Gastroesophageal sphincter (tissue), 3 donors: Measurements from ENCODE around the gene RNF4.

ENCODE experiments used
- EP300 ChIP-seq: sonication (generic); formaldehyde crosslinking; IDR thresholded peaks from one replicate; pipeline ENCODE4 v1.6.1; 2017; ENCODE audit warnings: antibody characterized with exemption, mild to moderate bottlenecking
- TF ChIP-seq, protein P1 (sequence below), 4 experiments: fragments of 200-600 bp in 2 of 4; fragments of 450-650 bp in 2 of 4; sonication (generic) in 1 of 4; IDR thresholded peaks; one replicate each; pipeline ENCODE4 v1.5.1; 2017 to 2019; ENCODE audit warnings: antibody characterized with exemption in 4 of 4, mild to moderate bottlenecking in 2 of 4, moderate library complexity in 2 of 4

DNA sequence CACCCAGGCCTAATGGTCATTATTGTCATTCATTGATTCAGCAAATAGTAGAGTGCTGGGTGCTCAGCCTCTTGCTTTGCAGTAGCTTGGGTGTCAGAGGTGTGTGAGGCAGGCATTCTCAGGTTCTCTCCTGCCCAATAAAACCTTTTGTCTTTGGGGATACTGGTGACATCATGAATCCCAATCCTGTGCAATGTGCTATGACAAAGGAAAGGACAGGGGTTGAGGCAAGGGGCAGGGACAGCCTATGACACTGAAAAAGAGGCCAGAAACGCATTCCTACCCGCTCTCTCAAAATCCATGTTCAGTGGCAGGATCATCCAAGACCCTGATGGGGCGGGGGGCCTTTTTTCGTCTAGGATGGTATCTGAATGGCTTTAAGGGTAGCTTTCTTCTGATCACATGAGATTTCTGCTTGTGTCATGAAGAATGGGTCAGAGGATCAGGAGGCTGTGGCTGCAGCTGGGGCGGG is 66.0 kb downstream of the RNF4 start:
- TF ChIP-seq, protein P1, sequence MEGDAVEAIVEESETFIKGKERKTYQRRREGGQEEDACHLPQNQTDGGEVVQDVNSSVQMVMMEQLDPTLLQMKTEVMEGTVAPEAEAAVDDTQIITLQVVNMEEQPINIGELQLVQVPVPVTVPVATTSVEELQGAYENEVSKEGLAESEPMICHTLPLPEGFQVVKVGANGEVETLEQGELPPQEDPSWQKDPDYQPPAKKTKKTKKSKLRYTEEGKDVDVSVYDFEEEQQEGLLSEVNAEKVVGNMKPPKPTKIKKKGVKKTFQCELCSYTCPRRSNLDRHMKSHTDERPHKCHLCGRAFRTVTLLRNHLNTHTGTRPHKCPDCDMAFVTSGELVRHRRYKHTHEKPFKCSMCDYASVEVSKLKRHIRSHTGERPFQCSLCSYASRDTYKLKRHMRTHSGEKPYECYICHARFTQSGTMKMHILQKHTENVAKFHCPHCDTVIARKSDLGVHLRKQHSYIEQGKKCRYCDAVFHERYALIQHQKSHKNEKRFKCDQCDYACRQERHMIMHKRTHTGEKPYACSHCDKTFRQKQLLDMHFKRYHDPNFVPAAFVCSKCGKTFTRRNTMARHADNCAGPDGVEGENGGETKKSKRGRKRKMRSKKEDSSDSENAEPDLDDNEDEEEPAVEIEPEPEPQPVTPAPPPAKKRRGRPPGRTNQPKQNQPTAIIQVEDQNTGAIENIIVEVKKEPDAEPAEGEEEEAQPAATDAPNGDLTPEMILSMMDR (IDR thresholded peaks at IDR 0.05): no peak
- TF ChIP-seq EP300: no peak
